Superior temporal gyrus (tissue), 1 donor: Measurements from ENCODE around the gene USP34.
"Not testable (repeated sequence)": the region's sequence is repeated elsewhere in the genome, so short reads cannot be mapped to it uniquely, and the experiment has no call there.

Experiments
- DNase-seq: peaks from one replicate; pipeline ENCODE4 v3.0.0-alpha.2; 2016; ENCODE audit errors: extremely low spot score

The USP34 gene

DNA sequence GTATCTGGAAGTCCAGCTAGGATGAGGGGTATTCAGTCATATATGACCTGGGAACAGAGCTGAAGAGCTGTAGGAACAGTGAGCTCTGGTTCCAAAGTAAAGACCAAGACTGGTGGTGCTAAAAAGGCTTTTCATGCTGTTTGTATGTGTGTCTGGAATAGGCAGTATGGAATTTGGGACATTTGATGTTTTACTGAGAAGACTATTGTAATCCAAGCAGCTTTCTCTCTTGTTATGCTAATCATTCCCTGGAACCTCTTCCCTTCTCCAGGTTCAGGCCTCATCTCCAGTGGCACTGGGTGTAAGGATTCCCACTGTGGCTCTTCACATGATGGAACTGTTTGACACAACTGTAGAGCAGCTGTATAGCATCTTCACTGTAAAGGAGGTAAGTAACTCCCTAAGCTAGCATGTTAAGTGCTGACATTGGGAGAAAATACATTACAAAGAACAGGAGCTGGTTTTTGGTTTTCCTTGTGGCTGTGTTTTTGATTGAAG lies 285.6 kb downstream of the USP34 start:
- DNase-seq, result no peak

DNA sequence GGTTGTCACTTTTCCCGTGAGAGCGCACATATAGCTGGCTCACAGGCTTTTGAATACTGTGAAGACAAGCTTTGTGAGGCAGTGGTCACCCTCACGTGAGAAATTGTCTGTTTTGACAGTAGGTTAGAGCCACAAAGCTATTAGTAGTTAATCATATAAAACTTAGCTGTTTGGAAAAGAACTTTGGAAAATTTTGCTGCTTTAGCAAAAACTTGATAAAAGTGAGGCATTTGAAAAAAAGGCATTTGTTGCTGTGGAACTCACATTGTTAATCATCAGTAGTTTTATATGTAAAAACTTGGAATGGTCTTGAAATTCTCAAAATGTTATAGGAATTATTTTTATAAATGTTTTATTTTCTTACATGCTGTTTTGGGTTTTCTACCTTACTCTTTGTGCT lies 286.6 kb downstream of the USP34 start:
- DNase-seq, result no peak

DNA sequence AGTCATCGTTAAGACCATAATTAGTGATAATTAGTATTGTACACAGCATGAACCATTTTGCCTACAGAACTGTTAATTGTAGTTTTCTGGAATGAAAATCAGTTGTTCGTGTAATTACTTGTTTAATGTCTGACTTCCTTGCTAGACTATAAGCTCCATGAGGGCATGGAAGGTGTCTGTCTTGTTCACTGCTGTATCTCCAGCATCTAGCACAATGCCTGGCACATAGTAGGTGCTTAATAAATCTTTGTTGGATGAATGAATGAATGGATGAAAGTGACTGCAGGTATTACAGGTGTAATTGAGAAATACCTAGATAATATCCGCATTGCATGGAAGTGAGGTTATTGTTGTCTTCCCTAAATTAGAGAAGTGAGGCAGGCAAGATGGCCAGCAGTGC lies 287.1 kb downstream of the USP34 start:
- no peak for DNase-seq

DNA sequence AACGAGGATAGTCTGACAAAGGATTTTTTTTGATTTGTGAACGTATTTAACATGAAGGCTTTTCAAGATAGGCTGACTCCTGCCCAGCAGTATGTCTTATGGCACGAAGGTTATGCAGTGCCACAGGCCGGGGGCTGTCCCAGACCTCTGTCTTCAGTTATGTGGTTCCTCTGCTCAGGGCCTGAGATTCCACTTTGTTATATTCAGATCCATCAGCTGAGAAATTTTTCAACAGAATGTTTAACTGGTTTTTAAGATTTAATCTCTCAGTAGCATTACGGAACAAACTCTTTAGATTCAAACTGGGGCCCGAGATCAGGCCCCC lies 288.9 kb downstream of the USP34 start:
- DNase-seq, result no peak

DNA sequence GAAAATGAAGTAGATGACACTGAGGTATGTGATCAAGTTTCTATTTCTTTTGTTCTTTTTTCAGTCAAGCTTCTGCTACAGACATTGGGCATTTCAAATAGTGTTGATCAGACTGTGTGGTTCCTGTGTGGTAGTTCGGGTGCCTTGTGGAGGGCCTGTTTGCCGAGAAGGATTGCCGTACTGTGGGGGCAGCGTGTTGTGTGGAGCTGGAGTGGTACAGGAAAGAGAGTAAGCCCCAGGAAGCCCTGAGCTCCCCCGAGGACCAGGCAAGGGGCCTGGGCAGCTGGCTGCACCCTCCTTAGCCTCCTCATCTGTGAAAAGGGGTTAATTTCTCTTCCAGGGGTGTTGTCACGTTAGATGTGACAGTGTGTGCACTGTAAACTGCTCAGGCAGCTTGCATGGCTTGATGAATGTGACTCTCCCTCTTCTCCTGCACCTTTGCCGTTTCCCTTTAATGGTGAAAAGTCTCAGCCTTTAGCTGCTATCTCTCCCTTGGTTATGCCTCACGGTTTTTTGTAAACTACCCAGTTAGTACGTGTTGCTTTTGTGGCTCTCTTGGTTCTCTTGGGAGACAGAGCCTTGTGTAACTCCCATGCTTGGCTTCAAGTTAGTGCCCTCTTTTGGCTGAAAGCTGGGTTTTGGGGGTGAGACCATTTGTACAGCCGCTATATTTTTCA lies 289.4 kb downstream of the USP34 start:
- DNase-seq, result no peak

DNA sequence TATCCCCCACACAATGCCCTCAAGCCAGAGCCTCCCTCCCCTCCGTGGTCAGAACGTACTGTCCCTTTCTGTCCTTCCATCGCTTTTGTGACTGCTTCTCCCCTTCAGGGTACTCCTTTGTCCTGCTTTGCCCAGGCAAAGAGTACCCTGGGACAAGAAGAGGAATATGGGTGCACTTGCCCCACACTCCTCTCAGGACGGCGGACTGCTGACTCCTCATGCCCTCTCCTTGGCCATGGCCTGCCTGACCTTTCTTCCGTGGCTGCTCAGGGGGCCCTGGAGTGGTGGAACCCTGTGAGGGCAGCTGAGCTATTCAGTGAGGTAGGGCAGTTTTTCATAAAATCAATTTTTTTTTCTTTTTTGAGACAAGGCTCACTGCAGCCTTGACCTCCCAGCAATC lies 290.2 kb downstream of the USP34 start:
- no peak for DNase-seq

DNA sequence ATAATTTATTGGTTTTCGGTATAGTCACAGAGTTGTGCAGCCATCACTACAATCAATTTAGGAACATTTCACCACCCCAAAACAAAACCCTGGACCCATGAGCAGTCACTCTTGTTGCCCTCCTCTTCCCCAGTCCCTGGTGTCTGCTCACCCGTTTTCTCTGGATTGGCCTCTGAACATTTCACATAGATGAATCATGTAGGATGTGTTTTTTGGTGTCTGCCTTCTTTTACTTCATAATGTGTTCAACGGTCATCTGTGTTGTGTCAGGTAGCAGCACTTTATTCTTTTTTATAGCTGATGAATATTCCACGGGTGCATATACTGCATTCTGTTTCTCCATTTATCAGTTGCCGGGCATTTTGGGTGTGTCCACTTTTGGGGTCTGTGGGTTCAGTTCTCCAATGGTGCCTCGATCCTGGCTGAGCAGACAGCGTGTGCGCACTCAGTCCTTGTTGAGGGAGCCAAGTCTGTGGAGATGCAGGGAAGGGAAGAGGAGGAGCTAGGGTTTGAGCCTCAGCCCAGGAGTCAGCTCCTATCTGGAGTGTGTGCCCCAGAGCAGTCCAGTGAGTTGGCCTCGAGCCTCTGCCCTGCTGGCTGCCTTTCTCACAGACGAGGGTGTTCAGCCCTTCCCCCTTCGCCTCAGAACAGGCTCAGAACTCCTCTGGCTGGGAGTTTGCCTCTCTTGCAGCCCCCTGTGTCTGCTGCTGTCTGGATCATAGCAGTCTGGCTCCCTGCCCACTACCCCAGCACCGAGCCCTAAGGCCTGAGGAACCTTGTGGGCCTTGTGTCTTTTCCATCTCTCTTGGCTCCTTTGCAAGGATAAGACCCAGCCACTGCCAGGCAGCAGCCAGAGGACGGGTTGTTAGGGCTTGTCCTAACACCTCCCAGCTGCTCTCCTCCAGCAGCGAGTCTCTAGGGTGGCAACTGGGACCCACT lies 290.9 kb downstream of the USP34 start:
- no peak for DNase-seq

DNA sequence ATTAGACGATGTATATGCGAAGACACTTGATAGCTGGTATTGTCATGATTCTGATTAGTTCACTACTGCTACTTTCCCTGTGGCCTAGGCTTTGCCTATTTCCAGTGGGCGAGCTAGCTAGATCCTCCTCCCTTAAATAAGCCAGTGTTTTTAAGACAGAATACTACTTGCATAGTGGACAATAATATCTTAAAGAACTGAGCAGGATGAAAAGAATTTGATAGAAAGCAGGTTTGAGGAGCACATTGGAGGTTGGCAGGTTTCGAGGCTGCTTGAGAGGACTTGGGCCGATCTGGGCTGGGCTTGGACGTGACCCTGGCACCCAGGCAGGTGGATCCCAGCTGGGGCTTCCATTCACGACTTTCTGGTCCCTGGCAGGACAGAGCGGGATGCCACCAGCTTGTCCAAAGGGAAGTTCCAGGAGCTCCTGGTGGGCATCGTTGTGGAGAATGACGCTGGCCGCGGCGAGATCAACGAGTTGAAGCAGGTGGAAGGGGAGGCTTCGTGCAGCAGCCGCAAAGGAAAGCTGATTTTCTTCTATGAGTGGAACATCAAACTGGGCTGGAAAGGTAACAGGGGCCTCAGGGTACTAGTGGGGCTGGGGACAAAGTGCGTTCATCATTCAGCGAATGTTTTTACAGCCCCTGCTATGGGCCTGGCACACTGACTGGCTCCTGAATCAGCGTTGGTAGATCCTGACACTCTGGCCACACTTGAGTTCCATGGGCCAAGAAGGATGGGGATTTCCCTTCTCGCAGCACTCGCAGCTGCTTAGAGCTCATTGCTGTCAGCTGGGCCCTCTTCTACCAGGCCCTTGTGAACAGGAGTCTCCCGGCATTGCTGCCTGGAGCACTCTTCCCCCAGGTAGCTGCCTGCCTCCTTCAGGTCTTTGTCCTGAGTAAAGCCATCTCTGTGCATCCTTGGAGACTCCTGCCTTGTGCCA lies 292.0 kb downstream of the USP34 start:
- DNase-seq, result no peak

DNA sequence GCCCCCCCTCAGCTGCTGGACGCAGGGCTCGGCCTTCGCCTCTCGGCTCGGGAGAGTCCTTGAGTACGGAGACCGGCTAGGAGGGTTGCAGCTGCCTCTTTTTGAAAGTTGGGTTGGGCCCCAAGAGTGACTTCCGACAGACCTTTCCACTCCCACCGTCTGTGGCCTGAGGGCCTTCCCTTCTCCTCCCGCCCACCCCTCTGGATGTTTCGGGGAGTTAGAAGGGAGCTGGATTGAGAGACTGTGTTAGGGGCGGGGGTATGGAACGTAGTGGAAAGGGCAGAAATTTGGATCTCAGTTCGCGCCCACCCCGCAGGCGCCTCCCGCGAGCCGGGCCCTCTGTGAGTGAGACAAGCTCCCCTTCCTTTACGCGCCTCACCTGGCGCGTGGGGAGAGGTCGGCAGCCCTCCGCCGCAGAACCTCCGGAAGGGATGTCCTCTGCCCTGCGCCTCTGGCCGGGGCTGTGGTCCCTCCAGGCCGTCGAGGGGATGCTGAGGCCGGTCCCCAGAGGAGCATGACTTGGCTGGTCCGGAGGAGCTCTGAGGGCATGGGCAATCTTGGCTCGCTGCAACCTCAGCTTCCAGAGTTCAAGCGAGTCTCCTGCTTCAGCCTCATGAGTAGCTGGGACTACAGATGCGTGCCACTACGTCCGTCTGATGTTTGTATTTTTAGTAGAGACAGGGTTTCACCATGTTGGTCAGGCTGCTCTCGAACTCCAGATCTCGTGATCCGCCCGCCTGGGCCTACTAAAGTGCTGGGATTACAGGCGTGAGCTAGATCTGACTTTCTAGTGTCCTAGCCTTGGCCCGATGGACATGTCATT lies 292.9 kb downstream of the USP34 start:
- no peak for DNase-seq

DNA sequence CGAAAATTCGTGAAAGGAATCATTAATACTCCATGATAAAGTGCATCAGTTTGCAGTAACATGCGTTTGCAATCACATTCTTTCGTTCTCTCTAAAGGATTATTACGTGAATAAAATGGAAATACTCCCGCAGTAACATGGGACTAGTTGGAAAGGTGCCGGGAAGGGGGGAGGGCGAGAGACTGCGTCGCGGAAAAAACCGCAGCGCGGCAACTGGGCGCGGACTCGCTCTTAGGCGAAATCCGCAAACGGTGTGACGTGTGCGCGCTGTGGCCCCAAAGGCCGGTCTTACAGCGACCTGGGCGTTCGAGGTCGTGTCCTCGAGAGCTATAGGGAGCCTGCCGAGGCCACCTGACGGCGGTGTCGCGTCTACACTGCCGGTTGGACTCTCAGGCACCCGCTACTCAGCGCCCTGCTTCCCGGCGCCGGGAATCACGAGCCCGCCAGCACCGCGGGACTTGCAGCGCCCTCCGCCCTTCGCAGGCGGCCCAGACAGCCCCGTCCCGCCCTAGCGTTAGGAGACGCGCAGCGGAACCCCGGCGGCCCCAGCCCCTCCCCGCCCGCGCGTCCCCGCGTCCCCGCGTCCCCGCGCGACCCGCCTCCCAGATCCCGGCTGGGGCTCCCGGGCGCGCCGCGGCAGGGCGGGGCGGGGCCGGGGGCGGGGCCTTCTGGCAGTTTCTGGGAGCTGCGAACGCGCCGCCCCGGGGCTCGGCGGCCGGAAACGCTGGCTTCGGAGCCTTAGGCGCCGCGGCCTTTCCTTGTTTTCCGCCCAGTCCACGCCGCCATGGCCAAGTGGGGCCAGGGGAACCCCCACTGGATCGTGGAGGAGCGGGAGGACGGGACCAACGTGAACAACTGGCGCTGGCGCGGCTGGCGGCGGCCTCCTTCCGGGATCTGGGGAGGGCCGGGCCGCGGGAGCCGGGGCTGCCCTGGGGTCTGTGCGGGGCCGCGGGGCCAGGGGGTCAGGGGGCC lies 293.8 kb downstream of the USP34 start:
- peak; percentile 86 for DNase-seq

DNA sequence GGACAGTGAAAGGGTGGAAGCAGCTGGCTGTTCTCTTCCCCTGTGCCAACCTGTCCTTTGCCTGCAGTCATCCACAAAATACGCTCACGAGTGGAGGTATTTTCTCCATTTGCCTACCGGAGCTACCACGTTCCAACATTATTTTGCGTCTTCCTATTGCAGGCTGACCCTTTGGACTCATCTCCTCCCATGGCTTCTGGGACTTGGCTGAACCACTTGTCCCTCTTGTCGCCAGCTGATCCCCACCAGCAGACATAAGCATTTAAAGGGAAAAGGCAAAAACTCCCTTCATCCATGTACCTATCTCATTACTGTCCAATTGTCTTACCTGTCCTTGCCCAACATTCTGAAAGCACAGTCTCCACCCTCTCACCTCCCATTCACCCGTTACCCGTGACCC lies 295.9 kb downstream of the USP34 start:
- no peak for DNase-seq

DNA sequence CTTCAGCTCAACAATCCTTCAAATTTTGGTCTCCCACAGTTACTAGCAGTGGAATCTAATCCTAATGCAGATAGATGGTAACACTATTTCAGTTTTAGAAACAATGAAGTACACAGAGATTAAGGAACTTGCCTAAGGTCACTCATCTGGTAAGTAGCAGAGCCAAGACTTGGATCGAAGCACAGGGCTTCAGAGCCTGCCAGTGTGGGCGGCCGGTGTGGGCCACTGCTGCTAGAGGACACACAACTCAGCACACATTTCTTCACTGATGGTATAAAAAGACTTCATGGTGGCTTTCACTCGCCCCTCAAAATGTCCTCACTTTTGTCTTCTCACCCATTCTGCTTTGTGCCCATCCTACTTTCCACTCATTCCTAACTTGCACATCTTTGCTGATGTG lies 297.8 kb downstream of the USP34 start:
- no peak for DNase-seq

DNA sequence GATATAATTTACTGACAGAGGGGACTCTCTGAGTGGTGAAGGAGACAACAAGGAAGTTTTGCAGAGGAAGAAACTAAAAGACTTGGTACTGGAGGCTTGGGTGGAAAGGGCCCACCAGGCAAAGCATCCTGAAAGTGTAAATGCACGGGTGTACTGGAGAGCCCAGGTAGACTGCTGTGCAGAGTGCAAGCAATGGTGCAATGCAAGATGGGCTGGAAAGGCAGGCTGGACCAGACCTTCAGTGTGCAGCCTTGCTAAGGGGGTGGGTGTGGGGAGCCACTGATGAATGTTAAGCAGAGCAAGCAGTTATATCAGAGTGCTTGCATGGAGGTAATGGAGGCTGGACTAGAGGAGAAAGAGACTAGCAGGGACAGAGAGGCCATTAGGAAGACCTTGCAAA lies 298.2 kb downstream of the USP34 start:
- no peak for DNase-seq

DNA sequence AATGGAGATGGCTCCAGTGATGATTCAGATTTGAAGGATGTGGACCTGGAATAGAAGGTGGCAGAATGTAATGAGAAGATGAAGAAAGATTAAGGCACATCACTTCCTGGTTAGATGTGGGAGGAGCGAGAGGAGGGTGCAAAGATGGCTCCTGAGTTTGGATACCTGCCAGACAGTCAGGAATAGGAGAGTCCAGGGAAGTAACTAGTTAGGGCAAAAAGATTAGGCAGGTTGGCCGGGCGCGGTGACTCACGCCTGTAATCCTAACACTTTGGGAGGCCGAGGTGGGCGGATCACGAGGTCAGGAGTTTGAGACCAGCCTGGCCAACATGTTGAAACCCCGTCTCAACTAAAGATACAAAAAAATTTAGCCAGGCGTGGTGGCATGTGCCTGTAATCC lies 303.3 kb downstream of the USP34 start:
- DNase-seq, result no peak

DNA sequence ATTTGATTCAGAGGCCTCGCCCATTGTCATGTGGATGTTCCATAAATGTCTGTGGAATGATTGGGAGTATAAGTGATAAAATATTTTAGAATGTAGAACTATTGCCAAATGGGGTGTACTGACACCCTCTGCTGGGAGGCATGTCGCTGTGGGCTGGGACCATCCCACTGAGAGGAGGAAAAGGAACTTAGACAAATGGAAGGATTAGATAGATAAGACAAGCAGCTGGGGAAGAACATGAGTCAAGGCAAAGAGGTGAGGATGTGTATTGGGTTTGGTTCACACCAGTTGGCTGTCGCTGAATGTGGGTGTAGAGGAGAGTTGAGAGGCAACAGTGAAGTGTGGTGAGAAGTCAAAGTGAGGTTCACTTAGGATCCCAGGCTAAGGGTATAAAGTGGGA lies 304.9 kb downstream of the USP34 start:
- no peak for DNase-seq

DNA sequence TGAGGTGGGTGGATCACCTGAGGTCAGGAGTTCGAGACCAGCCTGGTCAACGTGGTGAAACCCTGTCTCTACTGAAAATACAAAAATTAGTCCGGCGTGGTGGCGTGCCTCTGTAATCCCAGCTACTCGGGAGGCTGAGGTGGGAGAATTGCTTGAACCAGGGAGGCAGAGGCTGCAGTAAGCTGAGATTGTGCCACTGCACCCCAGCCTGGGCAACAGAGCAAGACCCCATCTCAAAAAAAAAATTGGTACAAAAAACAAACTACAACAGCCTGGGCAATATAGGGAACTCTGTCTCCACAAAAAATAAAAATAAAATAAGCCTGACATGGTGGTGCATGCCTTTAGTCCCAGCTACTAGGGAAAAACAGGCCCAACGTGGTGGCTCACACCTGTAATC lies 305.8 kb downstream of the USP34 start:
- not testable (repeated sequence) for DNase-seq

DNA sequence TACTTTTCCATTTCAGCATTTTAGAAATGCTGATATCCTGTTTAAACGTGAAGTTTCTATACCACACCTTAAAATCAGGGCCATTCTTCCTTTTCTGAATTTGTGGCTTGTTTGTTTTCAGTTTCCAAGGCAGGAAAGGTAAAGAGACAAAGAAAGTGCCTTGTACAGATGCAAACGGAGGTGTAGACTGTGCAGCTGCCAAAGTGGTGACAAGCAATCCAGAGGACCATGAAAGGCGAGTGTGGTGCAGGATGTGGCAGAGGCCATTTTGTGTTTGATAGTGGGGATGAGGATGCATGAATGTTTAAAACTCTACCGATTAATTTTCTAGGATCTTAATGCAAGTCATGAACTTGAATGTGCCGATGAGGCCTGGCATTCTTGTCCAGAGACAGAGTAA lies 308.2 kb downstream of the USP34 start:
- DNase-seq, result no peak

DNA sequence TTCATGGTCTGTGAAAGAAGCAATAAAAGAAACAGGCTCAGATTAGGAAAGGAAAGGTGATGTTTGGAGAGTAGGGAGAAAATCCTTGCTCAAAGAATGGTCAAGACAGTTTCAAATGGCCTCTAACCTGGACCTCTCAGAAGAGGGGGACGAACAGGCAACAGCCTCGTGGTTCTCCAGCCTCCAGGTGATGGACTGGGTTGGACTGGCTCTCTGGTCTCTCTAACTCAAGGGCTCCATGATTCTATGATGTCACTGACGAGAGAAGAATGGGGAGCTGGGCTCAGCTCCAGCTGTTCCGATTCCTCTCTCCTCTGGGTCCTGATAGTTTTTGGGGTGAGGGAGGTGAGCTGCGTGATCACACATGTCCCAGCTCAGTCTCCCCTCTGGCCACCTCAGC lies 309.0 kb downstream of the USP34 start, which contains the start of gene C2orf74:
Gene C2orf74, plus strand, starts transcription at position 301 of the 400 bp plus-strand sequence. CDS start 327 bp downstream, outside the sequence.
- DNase-seq, result no peak

DNA sequence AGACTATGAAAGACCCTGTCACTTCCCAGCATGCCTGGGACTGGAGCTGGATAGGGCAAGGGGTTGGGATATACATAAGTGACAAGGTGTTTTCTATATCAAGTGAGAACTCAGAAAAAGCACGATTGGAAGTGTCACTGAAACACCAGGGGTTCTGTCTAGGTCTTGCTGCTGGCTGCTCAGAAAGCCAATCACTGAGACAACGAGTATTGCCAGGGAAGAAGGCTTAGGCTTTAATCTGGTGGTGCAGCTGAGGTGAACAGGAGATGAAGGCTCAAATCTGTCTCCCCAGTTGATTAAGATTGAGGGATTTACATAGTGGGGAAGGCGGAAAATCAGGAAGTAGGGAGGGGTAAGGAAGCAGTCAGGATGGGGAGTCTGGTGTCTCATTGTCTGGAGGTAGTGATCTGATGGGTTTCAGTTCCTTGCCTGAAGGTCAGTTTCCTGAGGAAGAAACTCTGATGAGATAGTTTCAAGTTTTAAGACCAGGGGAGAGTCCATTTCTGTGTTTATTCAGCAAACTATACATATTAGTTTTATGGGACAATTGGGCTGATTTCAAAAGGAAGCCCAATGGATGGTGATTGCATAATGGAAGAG lies 312.4 kb downstream of the USP34 start:
- DNase-seq, result no peak
